ENCODE results near the gene DLGAP4. TPM values are rescaled to one million over a fixed set of nuclear protein-coding genes. Genes with fewer than 3 reads are reported as not detected.

DLGAP4 gene
- total and polyA plus RNA-seq, 2 of the 13 experiments (the other 11 are each of a cell fraction or from before 2014, with no cell fraction given), result 15.2 to 26.7 TPM

GRCh38 chr20:36344517-36345132 lies 38.5 kb downstream of the DLGAP4 start (continued):
- TF ChIP-seq ZNF253 (CRISPR knock-in tag; IDR thresholded peaks at IDR 0.05; ENCODE audit: borderline replicate concordance) (peak; percentile 82; the same call in 1 of the 2 replicates), HMGXB3 (CRISPR knock-in tag; IDR thresholded peaks at IDR 0.05; ENCODE audit: borderline replicate concordance) (peak; percentile 93), ZNF143 (CRISPR knock-in tag; IDR thresholded peaks at IDR 0.05) (no peak), SAFB2 (CRISPR knock-in tag; IDR thresholded peaks at IDR 0.05; ENCODE audit: borderline replicate concordance, low read depth) (no peak), IRX3 (CRISPR knock-in tag; IDR thresholded peaks at IDR 0.05; ENCODE audit: borderline replicate concordance, low read depth) (peak; percentile 80; the same call in 1 of the 2 replicates), ZBTB26 (CRISPR knock-in tag; IDR thresholded peaks at IDR 0.05; ENCODE audit: borderline replicate concordance) (peak; percentile 92), PHB2 (IDR thresholded peaks at IDR 0.05; ENCODE audit: partially characterized antibody) (no peak), KAT7 (CRISPR knock-in tag; IDR thresholded peaks at IDR 0.05; ENCODE audit: borderline replicate concordance) (no peak), CREBL2 (CRISPR knock-in tag; IDR thresholded peaks at IDR 0.05; ENCODE audit: borderline replicate concordance) (no peak), STAT5B (CRISPR knock-in tag; IDR thresholded peaks at IDR 0.05) (peak; percentile 96), ZNF556 (CRISPR knock-in tag; IDR thresholded peaks at IDR 0.05; ENCODE audit: borderline replicate concordance) (0 out of 2 replicates have a peak, but pooled peaks have one; percentile 30), PRDM4 (CRISPR knock-in tag; IDR thresholded peaks at IDR 0.05; ENCODE audit: borderline replicate concordance) (0 out of 2 replicates have a peak, but pooled peaks have one; percentile 74), RXRA (CRISPR knock-in tag; IDR thresholded peaks at IDR 0.05) (0 out of 2 replicates have a peak, but pooled peaks have one; percentile 21), KDM2A (CRISPR knock-in tag; IDR thresholded peaks at IDR 0.05; ENCODE audit: borderline replicate concordance, low read depth) (peak; percentile 67; the same call in 1 of the 2 replicates), PBX2 (CRISPR knock-in tag; IDR thresholded peaks at IDR 0.05) (no peak), ZNF446 (CRISPR knock-in tag; IDR thresholded peaks at IDR 0.05) (peak; percentile 90; the same call in 1 of the 2 replicates)

Data from HepG2 (cell line).